ENCODE measurements around the gene ARID5B.

ARID5B gene

DNA sequence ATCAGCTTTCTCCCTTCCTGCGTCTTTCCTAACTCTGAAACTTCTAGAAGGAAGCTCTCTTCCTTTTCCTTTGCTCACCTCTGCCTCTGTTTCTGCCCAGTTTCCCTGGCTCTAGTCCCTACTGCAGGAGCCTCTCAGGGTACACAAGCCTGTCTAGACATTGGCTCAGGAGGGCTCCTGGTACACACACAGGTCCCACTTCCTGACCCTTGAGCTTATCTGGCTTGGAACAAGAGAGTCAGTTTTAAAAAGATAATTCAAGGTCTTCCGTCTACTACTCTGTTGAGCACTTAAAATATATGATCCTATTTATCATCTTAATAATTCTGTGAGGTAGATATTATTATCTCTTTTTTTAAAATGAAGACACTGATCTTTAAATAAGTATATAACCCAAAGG lies 226.5 kb downstream of the ARID5B start:
- no peak for TF ChIP-seq Cebpa-rat (IDR thresholded peaks at IDR 0.05)
- no peak overlapping the region for H3K4me3 ChIP-seq
- H3K4me2 ChIP-seq: no peak overlapping the region
- peaks cover 28% of the 10 kb centered on the region for H3K9me3 ChIP-seq
- no peaks in the 10 kb centered on the region for H3K4me1 ChIP-seq
- no peak overlapping the region for H3K27ac ChIP-seq
- H4K20me1 ChIP-seq: no peaks in the 10 kb centered on the region
- no peaks in the 10 kb centered on the region for H3K27me3 ChIP-seq
- no peaks in the 10 kb centered on the region for H3K36me3 ChIP-seq
- H3K9ac ChIP-seq: no peak overlapping the region

DNA sequence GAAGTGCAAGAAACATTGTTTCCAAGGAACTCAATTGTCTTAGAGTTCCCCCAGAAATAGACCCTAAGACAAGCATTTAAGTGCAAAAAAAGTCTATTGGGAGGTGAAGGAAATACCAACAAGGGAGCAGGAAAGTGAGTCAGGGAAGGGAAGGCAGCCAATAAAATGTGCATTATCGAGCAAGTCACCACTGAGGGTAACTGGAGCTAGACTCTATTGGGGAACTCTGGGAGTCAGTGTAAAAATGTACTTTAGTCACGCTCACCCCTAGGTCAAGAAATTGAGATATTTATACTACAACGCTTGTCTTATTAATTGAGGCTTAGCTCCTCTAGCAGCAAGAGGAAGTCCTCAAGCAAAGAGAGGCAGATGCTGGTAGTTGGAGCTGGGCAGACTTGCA lies 229.4 kb downstream of the ARID5B start:
- H3K4me2 ChIP-seq: no peak overlapping the region
- no peaks in the 10 kb centered on the region for H3K4me1 ChIP-seq
- no peaks in the 10 kb centered on the region for H3K36me3 ChIP-seq
- no peaks in the 10 kb centered on the region for H4K20me1 ChIP-seq
- H3K27me3 ChIP-seq: no peaks in the 10 kb centered on the region
- no peak overlapping the region for H3K4me3 ChIP-seq
- no peak overlapping the region for H3K9ac ChIP-seq
- H3K9me3 ChIP-seq: peaks cover 14% of the 10 kb centered on the region
- TF ChIP-seq Cebpa-rat (IDR thresholded peaks at IDR 0.05): no peak
- H3K27ac ChIP-seq: no peak overlapping the region

DNA sequence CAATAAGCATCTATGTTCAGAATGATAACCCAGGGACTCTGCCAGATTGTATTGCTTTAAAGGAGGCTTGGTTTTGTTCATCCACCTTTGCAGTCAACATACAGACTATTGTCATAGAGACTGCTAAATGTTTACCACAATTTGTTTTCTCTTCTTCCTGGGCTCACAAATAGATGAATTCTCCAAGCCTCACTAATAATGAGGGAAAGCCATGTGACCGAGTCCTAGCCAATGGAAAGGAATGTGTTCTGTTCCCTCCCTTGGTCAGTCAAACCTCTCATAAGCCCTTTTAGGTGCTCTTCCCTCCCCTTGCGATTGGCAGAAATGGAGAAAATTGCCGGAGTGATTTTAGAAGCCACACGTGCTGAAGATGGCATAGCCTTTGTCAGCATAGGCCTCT lies 230.2 kb downstream of the ARID5B start:
- Histone ChIP-seq H4K20me1 (no peaks in the 10 kb centered on the region), H3K27me3 (no peaks in the 10 kb centered on the region), H3K27ac (no peak overlapping the region), H3K9ac (no peak overlapping the region), H3K4me1 (no peaks in the 10 kb centered on the region), H3K36me3 (no peaks in the 10 kb centered on the region), H3K4me2 (no peak overlapping the region), H3K9me3 (peaks cover 14% of the 10 kb centered on the region), H3K4me3 (no peak overlapping the region)
- TF ChIP-seq Cebpa-rat (IDR thresholded peaks at IDR 0.05): no peak

DNA sequence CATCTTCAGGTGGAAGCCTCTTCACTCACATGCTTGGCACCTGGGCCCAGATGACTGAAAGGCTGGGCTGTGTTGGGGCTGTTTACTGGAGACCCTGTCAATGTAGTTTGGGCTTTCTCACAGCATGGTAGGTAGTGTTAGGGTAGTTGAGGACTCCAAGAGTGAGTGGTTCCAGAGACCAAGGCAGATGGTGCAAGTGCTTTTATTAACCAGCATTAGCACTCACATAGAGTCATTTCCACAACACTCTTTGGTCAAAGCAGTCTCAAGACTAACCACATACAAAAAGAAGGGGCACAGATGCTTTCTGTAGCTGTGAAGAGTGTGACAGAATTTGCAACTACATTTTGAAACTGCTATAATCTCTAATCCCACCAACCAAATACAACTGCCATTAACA lies 232.1 kb downstream of the ARID5B start:
- Histone ChIP-seq H3K27me3 (no peaks in the 10 kb centered on the region), H3K9ac (no peak overlapping the region), H3K36me3 (no peaks in the 10 kb centered on the region), H3K4me2 (no peak overlapping the region), H3K4me1 (no peaks in the 10 kb centered on the region), H4K20me1 (no peaks in the 10 kb centered on the region), H3K9me3 (peaks cover 21% of the 10 kb centered on the region), H3K4me3 (no peak overlapping the region), H3K27ac (no peak overlapping the region)
- TF ChIP-seq Cebpa-rat (IDR thresholded peaks at IDR 0.05): no peak

DNA sequence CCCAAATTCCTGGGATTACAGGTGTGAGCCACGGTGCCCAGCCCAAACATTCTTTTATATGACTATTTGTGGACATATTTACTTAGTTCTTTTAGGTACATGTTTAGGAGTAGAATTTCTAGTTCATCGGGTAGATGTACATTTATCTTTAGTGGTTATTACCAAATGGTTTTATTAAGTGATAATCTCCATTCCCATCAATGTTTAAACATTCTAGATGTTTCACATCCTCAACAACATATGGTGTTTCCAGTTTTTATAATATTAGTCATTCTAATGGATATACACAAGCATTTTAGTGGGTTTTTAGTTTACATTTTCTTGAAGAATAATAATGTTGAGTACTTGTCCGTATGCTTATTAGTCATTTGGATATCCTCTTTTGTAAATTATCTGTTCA lies 235.4 kb downstream of the ARID5B start:
- no peak for TF ChIP-seq Cebpa-rat (IDR thresholded peaks at IDR 0.05)
- Histone ChIP-seq H3K27ac (no peak overlapping the region), H3K9me3 (peaks cover 17% of the 10 kb centered on the region), H3K27me3 (no peaks in the 10 kb centered on the region), H4K20me1 (no peaks in the 10 kb centered on the region), H3K4me1 (no peaks in the 10 kb centered on the region), H3K9ac (no peak overlapping the region), H3K4me2 (no peak overlapping the region), H3K36me3 (no peaks in the 10 kb centered on the region), H3K4me3 (no peak overlapping the region)

Measured in BLaER1 (cell line).